Stimulated activated CD8-positive, alpha-beta memory T cell treated with anti-CD3 and anti-CD28 coated beads, Interleukin-4, amount 100 ng/mL, for 4 hours (primary cell): ENCODE data around the gene NPIPB2.
"Not testable (repeated sequence)": the region's sequence is repeated elsewhere in the genome, so short reads cannot be mapped to it uniquely, and the experiment has no call there.

Experiments
- DNase-seq, 2 donors: peaks; one replicate each; pipeline ENCODE4 v3.0.0-alpha.2; 2020; ENCODE audit warnings: low read depth in 2 of 2, low spot score in 1 of 2

The NPIPB2 gene

DNA sequence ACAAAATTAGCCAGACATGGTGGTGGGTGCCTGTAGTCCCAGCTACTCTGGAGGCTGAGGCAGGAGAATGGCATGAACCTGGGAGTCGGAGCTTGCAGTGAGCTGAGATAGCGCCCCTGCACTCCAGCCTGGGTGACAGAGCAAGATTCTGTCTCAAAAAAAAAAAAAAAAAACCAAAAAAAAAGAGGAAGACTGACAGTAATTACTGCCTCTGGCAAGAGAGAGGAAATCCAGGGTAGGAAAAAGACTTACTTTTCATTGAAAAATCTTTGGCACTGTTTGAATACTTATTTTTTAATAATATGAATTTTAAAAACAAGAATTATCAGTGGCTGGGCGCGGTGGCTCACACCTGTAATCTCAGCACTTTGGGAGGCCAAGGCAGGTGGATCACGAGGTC is 20.6 kb upstream of the NPIPB2 start:
- DNase-seq: not testable (repeated sequence)

DNA sequence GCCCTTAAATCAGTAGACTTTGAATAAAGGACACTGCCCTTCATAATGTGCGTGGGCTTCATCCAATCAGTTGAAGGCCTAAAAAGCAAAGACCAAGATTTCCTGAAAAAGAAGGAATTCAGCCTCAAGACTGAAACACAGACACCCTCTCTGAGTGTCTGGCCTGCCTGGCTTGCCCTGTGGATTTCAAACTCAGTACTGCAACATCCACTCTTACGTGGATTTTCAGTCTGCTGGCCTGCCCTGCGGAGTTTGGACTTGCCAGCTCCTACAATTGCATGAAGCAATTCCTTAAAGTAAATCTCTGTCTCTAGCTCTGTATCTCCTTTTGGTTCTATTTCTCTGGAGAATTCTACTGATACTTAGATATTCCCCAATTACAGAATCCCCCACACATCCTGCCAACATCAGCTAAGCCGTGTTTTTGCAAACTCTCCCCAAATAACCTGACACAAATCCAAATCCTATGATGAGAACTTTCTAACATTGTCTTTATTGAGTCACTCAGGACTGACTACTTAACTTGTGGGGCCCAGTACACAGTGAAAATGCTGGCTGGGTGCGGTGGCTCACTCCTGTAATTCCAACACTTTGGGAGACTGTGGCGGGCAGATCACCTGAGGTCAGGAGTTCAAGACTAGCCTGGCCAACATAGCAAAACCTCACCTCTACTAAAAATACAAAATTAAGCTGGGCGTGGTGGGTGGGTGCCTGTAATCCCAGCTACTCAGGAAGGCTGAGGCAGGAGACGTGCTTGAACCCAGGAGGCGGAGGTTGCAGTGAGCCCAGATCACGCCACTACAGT is 15.9 kb upstream of the NPIPB2 start:
- DNase-seq: no peak

- DNase-seq: no peak
Observed at GRCh38 chr16:11956558-11956957, 14.7 kb upstream of the NPIPB2 start.

DNA sequence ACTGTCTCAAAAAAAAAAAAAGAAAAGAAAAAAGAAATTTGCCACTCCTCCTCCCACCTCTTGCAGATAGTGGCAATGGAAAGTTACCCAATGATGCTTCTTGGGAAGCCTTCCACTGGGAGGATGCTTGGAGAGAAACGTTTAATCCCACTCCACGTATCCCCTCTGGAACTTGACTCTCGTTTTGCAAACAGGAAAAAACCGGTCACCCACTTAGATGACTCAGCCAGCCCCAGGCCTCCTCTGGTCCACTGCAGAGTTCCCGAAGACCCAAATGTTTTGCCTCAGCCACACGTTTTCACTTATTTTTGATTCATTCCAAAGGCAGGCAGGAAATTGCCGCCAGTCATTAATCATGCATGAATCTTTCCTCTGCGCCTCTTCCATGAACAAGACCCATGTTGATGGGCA is 13.9 kb upstream of the NPIPB2 start:
- DNase-seq: no peak

DNA sequence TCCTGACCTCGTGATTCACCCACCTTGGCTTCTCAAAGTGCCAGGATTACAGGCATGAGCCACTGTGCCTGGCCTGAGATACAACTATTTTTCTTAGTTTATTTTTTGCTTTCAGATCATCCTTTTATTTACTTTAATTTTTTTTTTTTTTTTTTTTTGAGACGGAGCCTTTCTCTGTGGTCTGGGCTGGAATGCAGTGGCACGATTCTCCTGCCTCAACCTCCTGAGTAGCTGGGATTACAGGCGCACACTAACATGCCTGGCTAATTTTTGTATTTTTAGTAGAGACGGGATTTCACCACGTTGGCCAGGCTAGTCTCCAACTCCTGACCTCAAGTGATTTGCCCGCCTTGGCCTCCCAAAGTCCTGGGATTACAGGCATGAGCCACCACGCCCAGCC is 11.7 kb upstream of the NPIPB2 start:
- DNase-seq: not testable (repeated sequence)

- DNase-seq: no peak
Observed at GRCh38 chr16:11950388-11950787, 8.5 kb upstream of the NPIPB2 start.

DNA sequence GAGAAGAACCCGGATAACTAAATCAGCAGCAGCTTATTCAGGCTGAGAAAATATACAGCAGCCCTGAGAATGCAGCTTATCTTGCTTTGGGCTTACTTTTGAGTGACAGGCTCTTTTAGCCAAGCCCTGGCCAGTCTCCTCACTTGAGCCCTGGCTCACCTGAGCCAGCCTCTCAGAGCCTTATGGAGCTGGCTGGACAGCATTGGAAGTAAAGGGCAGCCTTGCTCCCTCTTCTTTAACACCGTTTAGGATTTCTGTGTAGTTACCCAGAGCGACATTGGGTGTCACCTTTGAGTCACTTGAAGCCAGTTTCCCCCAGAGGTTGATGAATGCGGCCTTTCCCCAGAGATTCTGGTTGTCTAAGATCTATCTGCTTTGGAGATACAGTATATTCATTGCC is 7.7 kb upstream of the NPIPB2 start:
- DNase-seq: no peak

- no peak for DNase-seq
Observed at GRCh38 chr16:11948819-11949218, 7.0 kb upstream of the NPIPB2 start.

DNA sequence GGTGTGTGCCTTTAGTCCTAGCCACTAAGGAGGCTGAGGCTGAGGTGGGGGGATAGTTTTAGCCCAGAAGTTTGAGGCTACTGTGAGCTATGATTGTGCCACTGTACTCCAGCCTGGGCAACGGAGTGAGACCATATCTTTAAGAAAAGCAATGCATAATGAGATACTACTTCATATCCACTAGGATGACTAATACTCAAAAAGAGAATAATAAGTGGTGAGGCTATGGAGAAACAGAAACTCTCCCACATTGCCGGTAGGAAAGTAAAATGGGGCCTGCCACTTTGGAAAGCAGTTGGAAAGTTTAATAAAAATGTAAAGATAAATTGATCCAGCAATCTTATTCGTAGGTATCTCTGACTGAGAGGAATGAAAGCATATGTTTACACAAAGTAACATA is 4.6 kb upstream of the NPIPB2 start:
- DNase-seq: no peak

DNA sequence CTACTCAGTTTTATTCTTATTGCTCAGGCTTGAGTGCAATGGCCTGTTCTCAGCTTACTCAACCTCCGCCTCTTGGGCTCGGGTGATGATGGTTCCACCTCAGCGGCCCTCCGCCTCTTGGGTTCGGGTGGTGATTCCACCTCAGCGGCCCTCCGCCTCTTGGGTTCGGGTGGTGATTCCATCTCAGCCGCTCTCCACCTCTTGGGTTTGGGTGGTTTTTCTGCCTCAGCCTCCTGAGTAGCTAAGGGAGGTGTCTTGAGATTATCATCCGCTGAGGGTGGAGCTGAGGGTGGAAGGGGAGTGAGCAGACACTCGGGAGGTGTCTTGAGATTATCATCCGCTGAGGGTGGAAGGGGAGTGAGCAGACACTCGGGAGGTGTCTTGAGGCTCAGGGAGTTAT is 14.5 kb downstream of the NPIPB2 start:
- DNase-seq: not testable (repeated sequence)

DNA sequence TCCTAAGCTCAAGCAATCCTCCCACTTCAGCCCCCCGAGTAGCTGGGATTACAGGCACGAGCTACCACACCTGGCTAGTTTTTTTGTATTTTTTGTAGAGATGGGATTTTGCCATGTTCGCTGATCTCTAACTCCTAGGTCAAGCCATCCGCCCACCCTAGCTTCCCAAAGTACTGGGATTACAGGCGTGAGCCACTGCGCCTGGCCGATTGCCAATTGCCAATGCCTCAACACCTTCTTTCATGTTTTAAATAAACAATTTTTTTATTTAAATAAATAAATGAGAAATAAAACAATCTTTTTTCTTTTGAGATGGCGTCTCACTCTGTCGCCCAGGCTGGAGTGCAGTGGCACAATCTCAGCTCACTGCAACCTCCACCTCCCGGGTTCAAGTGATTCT is 17.8 kb downstream of the NPIPB2 start:
- DNase-seq: not testable (repeated sequence)

GRCh38 chr16:11916524-11917285 is 25.1 kb downstream of the NPIPB2 start:
- DNase-seq: no peak

GRCh38 chr16:11915644-11916523 is 26.0 kb downstream of the NPIPB2 start, which contains the start of gene GSPT1:
Gene GSPT1, minus strand, starts transcription at chr16:11915956. Its CDS starts 236 bp downstream, at chr16:11915720.
- DNase-seq: peak; percentile 99

DNA sequence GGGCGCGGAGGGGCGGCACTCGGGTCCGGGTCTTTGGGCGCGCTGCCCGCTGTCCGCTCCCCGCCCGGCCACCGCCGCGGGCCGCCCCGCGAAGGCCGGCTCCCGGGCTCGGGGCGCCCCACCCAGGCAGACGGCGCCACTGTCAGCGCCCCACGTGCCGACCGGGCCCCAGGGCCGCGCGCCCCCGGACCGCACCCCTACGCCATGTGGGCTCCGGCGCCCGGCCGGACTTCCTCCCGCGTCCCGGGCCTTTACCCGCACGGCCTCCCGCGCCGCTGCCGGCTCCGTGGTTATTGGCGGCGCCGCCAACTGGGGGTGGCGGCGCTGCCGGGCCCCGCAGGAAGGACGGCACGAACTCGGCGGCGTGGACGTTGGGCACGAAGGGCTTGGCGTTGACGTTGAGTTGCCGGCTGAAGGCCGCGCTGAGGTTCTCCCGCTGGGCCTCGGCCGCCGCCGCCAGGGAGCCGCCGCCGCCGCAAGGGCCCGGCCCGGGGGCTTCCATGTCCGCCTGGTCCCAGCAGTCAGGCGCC is 26.7 kb downstream of the NPIPB2 start:
- DNase-seq: peak in 1 of 2 donors; percentile 20

DNA sequence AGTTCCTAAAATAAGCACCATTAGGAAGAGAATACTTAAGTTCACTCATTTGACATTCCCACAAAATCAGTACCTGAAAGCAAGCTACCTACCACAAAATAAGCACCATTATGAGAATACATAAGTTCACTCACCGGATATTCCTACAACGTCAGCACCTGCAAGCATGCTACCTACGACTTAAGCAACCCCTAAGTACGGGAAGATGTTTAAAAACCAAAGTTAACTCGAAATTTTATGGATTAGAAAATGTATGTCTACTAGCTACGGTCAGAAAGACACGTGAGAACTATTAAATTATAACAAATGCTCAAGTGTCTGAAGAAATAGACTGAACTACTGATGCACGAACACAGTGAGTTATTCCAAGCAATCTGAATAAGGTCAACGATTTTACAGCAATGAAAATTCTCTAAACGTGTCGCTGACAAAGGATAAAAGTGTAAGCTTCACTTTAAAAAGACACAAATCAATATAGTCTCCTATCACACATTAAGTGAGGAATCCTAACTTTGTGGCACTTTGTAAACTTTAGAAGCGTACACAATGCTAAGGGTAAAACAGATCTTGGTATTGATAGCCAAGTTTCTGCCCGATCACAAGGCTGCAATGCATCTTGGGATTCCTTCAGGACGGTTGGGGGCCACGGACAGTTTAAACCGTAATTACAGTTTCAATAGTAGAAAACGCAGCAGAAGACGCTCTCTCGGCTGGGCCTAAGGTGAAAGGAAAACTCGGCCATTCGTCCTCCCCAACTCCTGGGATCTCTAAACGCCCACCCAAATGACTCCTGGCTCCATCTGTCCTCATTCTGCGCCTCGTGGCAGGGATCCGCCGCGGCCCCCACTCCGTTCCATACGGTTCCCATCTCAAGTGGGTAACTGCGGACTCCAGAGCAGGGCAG is 27.4 kb downstream of the NPIPB2 start:
- DNase-seq: no peak

DNA sequence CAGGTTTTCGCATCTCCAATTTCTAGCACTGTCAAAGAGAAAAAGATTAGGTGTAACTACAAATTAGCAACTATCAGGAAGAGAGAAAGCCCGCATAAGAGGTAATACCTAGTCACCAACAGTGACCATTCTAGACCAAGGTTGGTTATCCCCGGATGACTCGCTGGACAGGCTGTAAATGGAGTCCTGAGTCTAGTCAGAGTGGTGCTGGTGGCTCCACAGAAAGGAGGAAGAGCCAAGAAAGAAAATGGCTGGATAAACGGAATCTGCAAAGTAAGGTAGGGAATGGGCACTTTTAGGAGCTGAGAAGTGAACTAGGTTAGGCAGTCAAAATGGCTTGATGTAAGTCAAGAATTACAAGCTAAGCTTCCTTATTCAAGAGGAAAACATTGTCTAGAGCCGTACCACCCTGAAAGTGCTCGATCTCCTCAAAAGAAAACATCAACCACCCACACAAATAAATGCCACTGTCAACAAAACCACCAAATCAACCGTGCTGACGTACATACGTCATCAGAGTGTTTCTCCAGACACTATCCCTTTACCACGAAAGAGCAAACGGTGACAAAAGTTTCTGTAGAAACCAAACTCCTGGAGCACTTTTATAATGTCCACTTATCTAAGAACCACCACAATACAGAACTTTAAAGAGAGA is 28.3 kb downstream of the NPIPB2 start:
- DNase-seq: no peak

DNA sequence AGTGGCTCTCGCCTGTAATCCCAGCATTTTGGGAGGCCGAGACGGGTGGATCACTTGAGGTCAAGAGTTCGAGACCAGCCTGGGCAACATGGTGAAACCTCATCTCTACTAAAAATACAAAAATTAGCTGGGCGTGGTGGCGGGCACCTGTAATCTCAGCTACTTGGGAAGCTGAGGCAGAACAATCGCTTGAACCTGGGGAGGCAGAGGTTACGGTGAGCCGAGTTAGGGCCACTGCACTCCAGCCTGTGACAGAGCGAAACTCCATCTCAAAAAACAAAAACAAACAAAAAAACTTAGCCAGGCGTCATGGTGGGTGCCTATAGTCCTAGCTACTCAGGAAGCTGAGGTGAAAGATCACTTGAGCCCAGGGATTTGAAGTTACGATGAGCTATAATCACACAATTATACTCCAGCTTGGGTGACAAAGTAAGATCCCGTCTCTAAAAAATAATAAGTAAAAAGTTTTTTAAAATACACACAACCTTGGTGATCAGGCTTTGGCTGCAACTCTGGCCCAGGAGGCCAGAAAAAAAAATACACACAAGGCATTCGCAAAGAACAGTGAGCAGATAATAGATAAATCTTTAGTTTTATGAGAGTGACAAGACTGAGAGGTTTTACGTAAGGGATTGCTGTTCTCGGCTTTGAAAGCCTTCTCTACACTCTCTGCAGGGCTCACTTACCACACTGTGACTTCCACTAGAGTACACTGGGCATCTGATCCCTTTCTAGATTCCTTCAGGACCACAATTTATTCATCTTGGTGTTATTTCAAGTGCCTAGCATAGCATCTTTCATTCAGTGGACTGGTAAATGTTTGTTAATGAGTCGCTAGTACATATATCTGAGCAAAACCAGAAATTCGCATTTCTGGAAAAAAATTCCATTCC is 31.9 kb downstream of the NPIPB2 start:
- no peak for DNase-seq

DNA sequence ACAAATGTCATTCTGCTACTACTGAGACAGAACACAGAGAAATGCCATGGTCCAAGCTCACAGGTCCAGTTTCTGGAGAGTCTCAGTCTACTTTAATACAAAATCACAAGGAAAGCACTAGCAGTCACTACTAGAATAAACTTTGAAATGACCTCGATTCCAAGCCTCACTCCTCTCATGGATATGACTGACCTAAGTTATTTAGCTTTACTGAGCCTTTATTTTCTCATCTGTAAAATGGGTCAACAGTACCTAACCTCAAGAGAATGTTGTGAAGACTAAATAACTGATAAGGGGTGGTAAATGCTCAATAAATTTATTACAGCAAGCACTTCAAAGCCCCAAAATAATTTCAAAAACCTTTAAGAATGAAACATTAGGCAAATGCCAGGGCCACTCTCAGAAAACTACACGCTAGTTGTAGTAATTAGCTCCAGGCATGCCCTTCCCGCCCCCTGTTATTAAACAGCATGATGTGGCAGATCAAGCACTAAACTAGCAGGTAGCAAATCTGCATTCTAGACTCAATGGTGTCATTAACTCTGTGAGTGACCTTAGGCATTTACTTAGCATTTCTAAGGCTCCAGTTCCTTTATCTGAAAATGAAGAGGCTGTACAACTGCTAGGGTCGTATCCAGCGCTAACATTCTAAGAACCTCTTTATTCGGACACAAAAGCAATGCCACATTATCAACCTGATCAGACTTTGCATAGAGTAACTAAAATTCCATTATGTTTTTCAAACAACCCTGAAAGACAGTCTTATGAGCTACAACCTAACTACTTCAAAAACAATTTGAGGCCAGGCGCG is 34.5 kb downstream of the NPIPB2 start:
- no peak for DNase-seq
